GM12878 (cell line): ENCODE data around the gene MMP11. TPM values are rescaled to one million over a fixed set of nuclear protein-coding genes. Genes with fewer than 3 reads are reported as not detected.

Source experiments
- ATAC-seq: fragments of 200-7000 bp; cut with Tn5 transposase; 3 replicates; pipeline ENCODE4 v1.9.1; 2020; ENCODE audit warnings: mild to moderate bottlenecking, moderate library complexity
- BruUV-seq: library from RNA; stranded (reverse); fragments of 400-500 nt; replicated peaks from 2 replicates; lab custom pipeline; 2021; lab: Mats Ljungman, UMichigan
- CTCF ChIA-PET: fragments of 300-600 bp; sonication (Branson Sonifier 250); formaldehyde crosslinking; extraction: SDS; loops from one replicate; lab custom pipeline; 2021; ENCODE audit warnings: inconsistent platforms; lab: Yijun Ruan, JAX
- POLR2A ChIA-PET: fragments of 350-600 bp; formaldehyde crosslinking; extraction: SDS; loops from one replicate; lab custom pipeline; 2021; ENCODE audit warnings: inconsistent platforms; lab: Charles Lee
- RAD21 ChIA-PET: fragments of 300-600 bp; sonication (Branson Sonifier 250); formaldehyde crosslinking; loops from one replicate; lab custom pipeline; 2023; ENCODE audit warnings: antibody characterized with exemption; ENCODE audit not compliant: unreplicated experiment; lab: Charles Lee
- SMC1A ChIA-PET: fragments of 300-600 bp; sonication (Branson Sonifier 250); formaldehyde crosslinking; loops from one replicate; lab custom pipeline; 2023; ENCODE audit not compliant: unreplicated experiment, uncharacterized antibody; lab: Charles Lee
- DNase-seq: peaks from one replicate; pipeline ENCODE4 v3.0.0-alpha.2; 2011; ENCODE audit warnings: low read depth, low spot score
- FAIRE-seq: peaks from 3 replicates; lab custom pipeline; 2011; peaks lifted over from hg19 to GRCh38; lab: Jason Lieb, UNC
- H2AFZ ChIP-seq: 2 replicates; pipeline ENCODE4 v1.6.0; 2011; ENCODE audit warnings: low read depth, low read length, control low read depth; ENCODE audit not compliant: control insufficient read depth
- H3K27ac ChIP-seq: 2 replicates; pipeline ENCODE4 v1.5.1; 2011; ENCODE audit warnings: control low read depth; ENCODE audit not compliant: control insufficient read depth, insufficient read depth
- H3K27me3 ChIP-seq, 2 experiments: replicated peaks in 1 of 2; 2 replicates each; pipeline versions ENCODE4 v1.6.0 to v1.6.1; 2011; ENCODE audit warnings: low read length in 1 of 2; ENCODE audit not compliant: control insufficient read depth in 2 of 2, insufficient read depth in 2 of 2
- H3K36me3 ChIP-seq, 2 experiments: 2 replicates each; pipeline ENCODE4 v1.5.1; 2011; ENCODE audit warnings: low read length in 1 of 2; ENCODE audit not compliant: control insufficient read depth in 2 of 2, insufficient read depth in 2 of 2
- H3K4me1 ChIP-seq: 2 replicates; pipeline ENCODE4 v1.6.1; 2011; ENCODE audit warnings: mild to moderate bottlenecking, low read length, moderate library complexity, mixed read lengths; ENCODE audit not compliant: control insufficient read depth, insufficient read depth
- H3K4me2 ChIP-seq: 2 replicates; pipeline ENCODE4 v1.6.0; 2011; ENCODE audit warnings: control low read depth; ENCODE audit not compliant: control insufficient read depth, insufficient read depth
- H3K4me3 ChIP-seq: fragments of 200-600 bp; sonication (generic); 2 replicates; pipeline ENCODE4 v1.5.1; 2016
- H3K79me2 ChIP-seq: 2 replicates; pipeline ENCODE4 v1.6.0; 2011; ENCODE audit warnings: low read length; ENCODE audit not compliant: control insufficient read depth, insufficient read depth
- H3K9ac ChIP-seq: 2 replicates; pipeline ENCODE4 v1.8.0; 2011; ENCODE audit warnings: low read length, control low read depth, mixed read lengths; ENCODE audit not compliant: control insufficient read depth, insufficient read depth
- H3K9me3 ChIP-seq: replicated peaks from 3 replicates; pipeline ENCODE4 v1.5.1; 2011; ENCODE audit warnings: mild to moderate bottlenecking, low read length; ENCODE audit not compliant: control insufficient read depth, insufficient read depth
- H4K20me1 ChIP-seq: 2 replicates; pipeline ENCODE4 v1.6.0; 2011; ENCODE audit not compliant: control insufficient read depth, insufficient read depth
- E4F1 ChIP-seq: fragments of 450-650 bp; IDR thresholded peaks from 2 replicates; pipeline ENCODE4 v1.6.1; 2018; ENCODE audit warnings: borderline replicate concordance, mild to moderate bottlenecking; ENCODE audit not compliant: partially characterized antibody
- KAT2A ChIP-seq: conservative IDR thresholded peaks from 2 replicates; pipeline ENCODE4 v1.6.1; 2011; ENCODE audit warnings: low read depth, low read length; ENCODE audit not compliant: control insufficient read depth
- POLR2AphosphoS2 ChIP-seq: IDR thresholded peaks from 2 replicates; pipeline ENCODE4 v1.6.1; 2011; ENCODE audit warnings: low read depth, mild to moderate bottlenecking, low read length, improper control_type of control experiment, moderate library complexity
- RB1 ChIP-seq: fragments of 450-650 bp; formaldehyde crosslinking; IDR thresholded peaks from 2 replicates; pipeline ENCODE4 v1.6.1; 2017; ENCODE audit warnings: mild to moderate bottlenecking, borderline replicate concordance
- SIN3A ChIP-seq: IDR thresholded peaks from 2 replicates; pipeline ENCODE4 v1.6.1; 2012; ENCODE audit warnings: low read depth, low read length, improper control_type of control experiment
- SMAD1 ChIP-seq: fragments of 450-650 bp; IDR thresholded peaks from 2 replicates; pipeline ENCODE4 v1.6.1; 2018; ENCODE audit warnings: mild to moderate bottlenecking, low read depth; ENCODE audit not compliant: partially characterized antibody
- TAF1 ChIP-seq: IDR thresholded peaks from 2 replicates; pipeline ENCODE4 v1.6.1; 2011; ENCODE audit warnings: mild to moderate bottlenecking, low read depth, low read length, borderline replicate concordance
- TCF12 ChIP-seq: IDR thresholded peaks from 2 replicates; pipeline ENCODE4 v1.6.1; 2011; ENCODE audit warnings: low read depth, mild to moderate bottlenecking, low read length
- WGBS: methylation state at CpG from one replicate; pipeline ENCODE4 v1.1.6; 2016; ENCODE audit warnings: low lambda C conversion rate; ENCODE audit not compliant: insufficient replicate concordance, insufficient coverage; ENCODE audit errors: missing lambda C conversion rate; 5-methylcytosine and 5-hydroxymethylcytosine counted together
- in situ Hi-C: fragments of 300-500 bp; cut with MboI; formaldehyde crosslinking; loops from 9 replicates; pipeline ENCODE4 v1.14.3; 2018; ENCODE audit warnings: mixed read lengths
- intact Hi-C: fragments of 100-400 bp; cut with micrococcal nuclease; formaldehyde crosslinking; loops from one replicate; pipeline ENCODE4 v1.14.2; 2022; ENCODE audit not compliant: unreplicated experiment
- polyA plus RNA-seq, 11 experiments: library from polyadenylated mRNA; depleted of rRNA in 4 of 11; unstranded in 6 of 11; stranded (reverse) in 5 of 11; fragments of >200 nt; fragmentation: Nextera tagmentation in 4 of 11; fragmentation: Illumina TruSeq in 1 of 11; extraction: Ambion mirVana in 4 of 11; extraction: Trizol in 1 of 11; gene quantifications; 1 replicate in 1 of 11; 2 replicates in 10 of 11; pipeline versions ENCODE4 v1.2.1 to v1.2.3, GENCODE V29; 2011 to 2016; ENCODE audit warnings: inconsistent platforms in 2 of 11, missing spikeins in 2 of 11, low read depth in 1 of 11
- total RNA-seq, 4 experiments: library from RNA; depleted of rRNA in 3 of 4; stranded (reverse); fragments of >200 nt in 3 of 4; fragmentation: Illumina TruSeq in 1 of 4; extraction: Trizol in 1 of 4; gene quantifications; 2 replicates each; pipeline versions ENCODE4 v1.2.1 to v1.2.3, GENCODE V29; 2013 to 2021
- TF ChIP-seq, protein P1 (sequence below): fragments of 450-650 bp; IDR thresholded peaks from 2 replicates; pipeline ENCODE4 v1.6.1; 2017; ENCODE audit warnings: mild to moderate bottlenecking, low read depth, inconsistent platforms; ENCODE audit not compliant: poor library complexity, severe bottlenecking
- TF ChIP-seq, protein P2 (sequence below): IDR thresholded peaks from 2 replicates; pipeline ENCODE4 v1.6.1; 2012; ENCODE audit warnings: low read depth, low read length, improper control_type of control experiment

Gene MMP11
- total and polyA plus RNA-seq, 10 of the 15 experiments (the other 5 are each of a cell fraction or from before 2014, with no cell fraction given), result 0.03 to 1.1 (median 0.31) TPM; not detected in 2

- no peaks in the 10 kb centered on the region for H3K9me3 ChIP-seq
- no peak overlapping the region for H3K27ac ChIP-seq
- H3K4me1 ChIP-seq, result peaks cover 18% of the 10 kb centered on the region
- in situ Hi-C loops (no loop called here), intact Hi-C loops (no loop called here)
- no peak overlapping the region for H3K4me2 ChIP-seq
- ChIA-PET SMC1A (no interaction called here), CTCF (no interaction called here), POLR2A (interaction anchor here (0.7 kb wide), 2 partner anchors 168 to 1901 kb away, joined by 3 read pairs; no protein-coding TSS in a partner anchor), RAD21 (no interaction called here)
- ATAC-seq (no peak), DNase-seq (no peak), FAIRE-seq (no peak)
- no peak overlapping the region for H2AFZ ChIP-seq
- no TSS peak for BruUV-seq
- H3K9ac ChIP-seq, result no peak overlapping the region
- H3K4me3 ChIP-seq, result no peak overlapping the region
- 83% methylated on average over 4 of the region's 4 CpGs for WGBS
- no peaks in the 10 kb centered on the region; the same call in 1 of the 2 replicates for H4K20me1 ChIP-seq
- no peaks in the 10 kb centered on the region for H3K27me3 ChIP-seq
- TF ChIP-seq SIN3A (no peak), KAT2A (no peak), TCF12 (no peak), RB1 (no peak), E4F1 (no peak), SMAD1 (no peak), TAF1 (no peak), POLR2AphosphoS2 (no peak)
- TF ChIP-seq, protein P1, sequence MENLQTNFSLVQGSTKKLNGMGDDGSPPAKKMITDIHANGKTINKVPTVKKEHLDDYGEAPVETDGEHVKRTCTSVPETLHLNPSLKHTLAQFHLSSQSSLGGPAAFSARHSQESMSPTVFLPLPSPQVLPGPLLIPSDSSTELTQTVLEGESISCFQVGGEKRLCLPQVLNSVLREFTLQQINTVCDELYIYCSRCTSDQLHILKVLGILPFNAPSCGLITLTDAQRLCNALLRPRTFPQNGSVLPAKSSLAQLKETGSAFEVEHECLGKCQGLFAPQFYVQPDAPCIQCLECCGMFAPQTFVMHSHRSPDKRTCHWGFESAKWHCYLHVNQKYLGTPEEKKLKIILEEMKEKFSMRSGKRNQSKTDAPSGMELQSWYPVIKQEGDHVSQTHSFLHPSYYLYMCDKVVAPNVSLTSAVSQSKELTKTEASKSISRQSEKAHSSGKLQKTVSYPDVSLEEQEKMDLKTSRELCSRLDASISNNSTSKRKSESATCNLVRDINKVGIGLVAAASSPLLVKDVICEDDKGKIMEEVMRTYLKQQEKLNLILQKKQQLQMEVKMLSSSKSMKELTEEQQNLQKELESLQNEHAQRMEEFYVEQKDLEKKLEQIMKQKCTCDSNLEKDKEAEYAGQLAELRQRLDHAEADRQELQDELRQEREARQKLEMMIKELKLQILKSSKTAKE, result no peak
- TF ChIP-seq, protein P2, sequence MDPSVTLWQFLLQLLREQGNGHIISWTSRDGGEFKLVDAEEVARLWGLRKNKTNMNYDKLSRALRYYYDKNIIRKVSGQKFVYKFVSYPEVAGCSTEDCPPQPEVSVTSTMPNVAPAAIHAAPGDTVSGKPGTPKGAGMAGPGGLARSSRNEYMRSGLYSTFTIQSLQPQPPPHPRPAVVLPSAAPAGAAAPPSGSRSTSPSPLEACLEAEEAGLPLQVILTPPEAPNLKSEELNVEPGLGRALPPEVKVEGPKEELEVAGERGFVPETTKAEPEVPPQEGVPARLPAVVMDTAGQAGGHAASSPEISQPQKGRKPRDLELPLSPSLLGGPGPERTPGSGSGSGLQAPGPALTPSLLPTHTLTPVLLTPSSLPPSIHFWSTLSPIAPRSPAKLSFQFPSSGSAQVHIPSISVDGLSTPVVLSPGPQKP, result no peak
- H3K36me3 ChIP-seq, result no peaks in the 10 kb centered on the region; a peak in 1 of 4 replicates
- H3K79me2 ChIP-seq, result 0 out of 2 replicates have a peak, but pooled peaks cover 2% of the 10 kb centered on the region
Observed at GRCh38 chr22:23759566-23759965, 13.1 kb upstream of the MMP11 start.
